ENCODE results near the gene XK. TPM values are rescaled to one million over a fixed set of nuclear protein-coding genes. Genes with fewer than 3 reads are reported as not detected.

XK gene
- total and polyA plus RNA-seq, 10 donors = 0.09 to 6.5 (median 1.0) TPM

DNA sequence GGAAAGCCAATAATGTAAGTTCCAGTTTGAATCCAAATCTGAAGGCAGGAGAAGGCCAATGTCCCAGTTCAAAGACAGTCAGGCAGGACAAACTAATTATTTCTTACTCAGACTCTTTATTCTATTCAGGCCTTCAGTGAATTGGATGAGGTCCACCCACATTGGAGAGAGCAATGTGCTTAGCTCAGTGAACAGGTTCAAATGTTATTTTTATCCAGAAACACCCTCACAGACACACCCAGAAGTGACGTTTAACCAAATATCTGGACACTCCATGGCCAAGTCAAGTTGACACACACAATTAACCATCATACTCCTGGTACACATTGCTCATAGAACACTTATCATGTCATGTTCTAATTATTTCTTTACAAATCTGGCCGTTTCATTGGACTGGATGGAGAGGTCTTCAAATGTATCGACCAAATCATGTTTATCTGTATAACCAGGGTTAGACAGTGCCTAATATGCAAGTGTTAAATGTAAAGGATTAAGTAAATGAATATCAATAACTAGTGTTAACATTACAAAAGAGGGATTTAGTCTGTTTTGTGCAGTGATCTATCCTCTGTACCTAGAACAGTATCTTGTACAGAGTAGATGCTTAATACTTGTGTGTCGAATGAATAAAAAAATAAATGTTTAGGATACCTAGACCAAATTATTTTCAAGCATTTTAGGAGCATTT is 27.1 kb upstream of the XK start:
- H3K36me3 ChIP-seq = no peaks in the 10 kb centered on the region
- peaks cover 0 to 3% (median 0%) of the 10 kb centered on the region in 7 donors for H3K27me3 ChIP-seq (replicated peaks in 1 of 7)
- DNase-seq = no peak
- 57 to 90% (median 86%) methylated on average over 4 of the region's 4 CpGs for WGBS, 5 donors
- H3K27ac ChIP-seq = no peak overlapping the region
- intact Hi-C loops (cut with DNase I; ENCODE audit: low total_unique reads) = no loop called here
- no peaks in the 10 kb centered on the region for H3K9me3 ChIP-seq
- H3K4me1 ChIP-seq = no peaks in the 10 kb centered on the region
- no peak overlapping the region for H3K4me3 ChIP-seq
- TF ChIP-seq POLR2A (IDR thresholded peaks at IDR 0.05) = no peak
- no peak for TF ChIP-seq POLR2AphosphoS5 (IDR thresholded peaks at IDR 0.05)
- TF ChIP-seq, protein P1, sequence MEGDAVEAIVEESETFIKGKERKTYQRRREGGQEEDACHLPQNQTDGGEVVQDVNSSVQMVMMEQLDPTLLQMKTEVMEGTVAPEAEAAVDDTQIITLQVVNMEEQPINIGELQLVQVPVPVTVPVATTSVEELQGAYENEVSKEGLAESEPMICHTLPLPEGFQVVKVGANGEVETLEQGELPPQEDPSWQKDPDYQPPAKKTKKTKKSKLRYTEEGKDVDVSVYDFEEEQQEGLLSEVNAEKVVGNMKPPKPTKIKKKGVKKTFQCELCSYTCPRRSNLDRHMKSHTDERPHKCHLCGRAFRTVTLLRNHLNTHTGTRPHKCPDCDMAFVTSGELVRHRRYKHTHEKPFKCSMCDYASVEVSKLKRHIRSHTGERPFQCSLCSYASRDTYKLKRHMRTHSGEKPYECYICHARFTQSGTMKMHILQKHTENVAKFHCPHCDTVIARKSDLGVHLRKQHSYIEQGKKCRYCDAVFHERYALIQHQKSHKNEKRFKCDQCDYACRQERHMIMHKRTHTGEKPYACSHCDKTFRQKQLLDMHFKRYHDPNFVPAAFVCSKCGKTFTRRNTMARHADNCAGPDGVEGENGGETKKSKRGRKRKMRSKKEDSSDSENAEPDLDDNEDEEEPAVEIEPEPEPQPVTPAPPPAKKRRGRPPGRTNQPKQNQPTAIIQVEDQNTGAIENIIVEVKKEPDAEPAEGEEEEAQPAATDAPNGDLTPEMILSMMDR (IDR thresholded peaks at IDR 0.05 in 8 of 11, conservative IDR thresholded peaks at IDR 0.05 in 3 of 11) = no peak

DNA sequence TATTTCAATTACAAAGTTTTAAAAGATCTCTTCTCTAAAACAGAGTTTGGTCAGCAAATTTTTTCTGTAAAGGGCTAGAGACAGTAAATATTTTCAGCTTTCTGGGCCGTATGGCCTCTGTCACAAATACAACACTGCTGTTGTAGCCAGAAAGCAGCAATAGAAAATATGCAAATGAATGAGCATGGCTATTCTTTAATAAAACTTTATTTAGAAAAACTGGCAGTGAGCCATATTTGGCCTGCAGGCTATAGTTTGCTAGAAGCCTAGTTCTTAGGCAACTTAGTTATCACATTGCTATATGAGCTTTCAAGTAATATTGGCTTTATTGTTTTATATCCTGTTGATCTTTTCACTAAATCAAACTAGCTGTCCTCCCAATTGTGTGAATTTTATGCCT is 26.5 kb upstream of the XK start:
- Histone ChIP-seq H3K27ac (no peak overlapping the region), H3K4me3 (no peak overlapping the region), H3K27me3 (replicated peaks in 1 of 7) (peaks cover 0 to 3% (median 0%) of the 10 kb centered on the region in 7 donors), H3K36me3 (no peaks in the 10 kb centered on the region), H3K4me1 (no peaks in the 10 kb centered on the region), H3K9me3 (no peaks in the 10 kb centered on the region)
- intact Hi-C loops (cut with DNase I; ENCODE audit: low total_unique reads) = no loop called here
- no peak for DNase-seq
- TF ChIP-seq POLR2AphosphoS5 (IDR thresholded peaks at IDR 0.05) = no peak
- WGBS, 5 donors = 80 to 100% (median 88%) methylated on average over 1 of the region's 1 CpG

DNA sequence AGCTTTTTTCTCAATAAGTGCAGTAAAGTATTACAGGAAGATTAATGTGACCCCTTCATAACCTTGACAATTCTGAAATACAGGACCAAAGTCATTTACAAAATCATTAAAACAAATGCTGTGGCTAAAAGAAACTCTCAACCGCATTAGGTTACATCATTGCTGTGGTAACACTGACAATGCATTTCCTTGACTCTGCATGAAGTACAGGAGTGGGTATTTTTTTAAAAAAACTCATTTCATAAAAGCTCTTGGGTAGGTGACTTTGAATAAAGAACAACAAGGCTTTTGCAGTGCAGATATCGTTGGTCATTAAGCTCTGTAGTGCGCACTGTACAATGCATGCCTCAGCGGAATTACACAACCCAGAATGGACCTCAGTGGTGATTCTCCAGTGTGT is 23.4 kb upstream of the XK start:
- Histone ChIP-seq H3K36me3 (no peaks in the 10 kb centered on the region), H3K4me3 (no peak overlapping the region), H3K27me3 (replicated peaks in 1 of 7) (no peaks in the 10 kb centered on the region), H3K4me1 (no peaks in the 10 kb centered on the region), H3K27ac (no peak overlapping the region), H3K9me3 (no peaks in the 10 kb centered on the region)
- TF ChIP-seq POLR2AphosphoS5 (IDR thresholded peaks at IDR 0.05) = no peak
- 63 to 82% (median 72%) methylated on average over 4 of the region's 4 CpGs for WGBS, 5 donors
- intact Hi-C loops (cut with DNase I; ENCODE audit: low total_unique reads) = no loop called here
- no peak for DNase-seq

DNA sequence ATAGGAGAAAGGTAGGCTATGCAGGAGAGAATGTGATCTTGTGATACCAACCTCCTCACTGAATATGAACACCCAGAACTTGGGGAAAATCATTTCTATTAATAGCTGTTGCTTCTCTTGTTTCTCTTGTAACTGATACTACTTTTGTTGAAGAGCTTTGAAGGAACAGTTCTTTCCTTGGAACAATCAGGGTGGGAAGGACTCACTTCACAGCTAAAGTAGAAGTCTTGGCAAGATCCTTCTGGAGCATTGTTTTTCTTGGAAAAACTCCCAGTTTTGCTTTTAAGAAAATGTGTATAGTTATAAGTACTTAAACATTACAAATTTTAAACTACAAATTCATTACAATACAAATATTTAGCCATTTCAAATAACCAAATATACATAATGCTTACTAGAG is 19.1 kb upstream of the XK start:
- intact Hi-C loops (cut with DNase I; ENCODE audit: low total_unique reads) = no loop called here
- Histone ChIP-seq H3K4me1 (no peaks in the 10 kb centered on the region), H3K9me3 (no peaks in the 10 kb centered on the region), H3K27me3 (replicated peaks in 1 of 7) (no peaks in the 10 kb centered on the region), H3K36me3 (no peaks in the 10 kb centered on the region), H3K4me3 (no peak overlapping the region), H3K27ac (no peak overlapping the region)
- no peak for DNase-seq
- TF ChIP-seq POLR2AphosphoS5 (IDR thresholded peaks at IDR 0.05) = no peak
- TF ChIP-seq, protein P1 (IDR thresholded peaks at IDR 0.05 in 8 of 11, conservative IDR thresholded peaks at IDR 0.05 in 3 of 11) = no peak
- no peak for TF ChIP-seq POLR2A (IDR thresholded peaks at IDR 0.05)

DNA sequence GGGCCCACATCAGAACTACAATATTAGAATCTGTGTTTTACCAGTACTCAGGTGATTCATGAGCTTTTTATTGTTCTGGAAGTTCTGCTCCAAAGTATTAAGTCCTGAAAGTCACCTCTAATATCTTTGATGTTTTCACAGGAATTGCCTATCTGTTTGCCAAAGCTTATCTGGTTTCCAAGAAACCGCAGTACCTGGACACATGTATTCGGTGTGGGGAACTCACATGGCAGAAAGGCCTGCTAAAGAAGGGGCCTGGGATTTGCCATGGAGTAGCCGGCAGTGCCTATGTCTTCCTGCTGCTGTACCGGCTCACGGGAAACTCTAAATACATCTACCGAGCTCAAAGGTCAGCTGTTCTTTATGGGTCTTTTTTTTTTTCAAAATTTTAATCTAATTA is 18.4 kb upstream of the XK start:
- Histone ChIP-seq H3K27ac (no peak overlapping the region), H3K36me3 (no peaks in the 10 kb centered on the region), H3K4me1 (no peaks in the 10 kb centered on the region), H3K4me3 (no peak overlapping the region), H3K9me3 (no peaks in the 10 kb centered on the region), H3K27me3 (replicated peaks in 1 of 7) (no peaks in the 10 kb centered on the region)
- 86 to 94% (median 91%) methylated on average over 6 of the region's 6 CpGs for WGBS, 5 donors
- DNase-seq = no peak
- TF ChIP-seq, protein P1 (IDR thresholded peaks at IDR 0.05 in 8 of 11, conservative IDR thresholded peaks at IDR 0.05 in 3 of 11) = no peak
- no peak for TF ChIP-seq POLR2AphosphoS5 (IDR thresholded peaks at IDR 0.05)
- no peak for TF ChIP-seq POLR2A (IDR thresholded peaks at IDR 0.05)
- intact Hi-C loops (cut with DNase I; ENCODE audit: low total_unique reads) = no loop called here

All from spleen (tissue), 11 donors.